Neural progenitor cell (in vitro differentiated cells): ENCODE data around the gene TTR. TPM values are rescaled to one million over a fixed set of nuclear protein-coding genes. Genes with fewer than 3 reads are reported as not detected.

ENCODE experiments used
- DNase-seq: peaks from one replicate; pipeline ENCODE4 v3.0.0-alpha.2; 2016; ENCODE audit warnings: low spot score
- H2AFZ ChIP-seq: fragments of 200-600 bp; sonication (generic); replicated peaks from 2 replicates; pipeline ENCODE4 v1.6.1; 2016; ENCODE audit warnings: antibody characterized with exemption
- H3F3A ChIP-seq: fragments of 200-600 bp; sonication (generic); 2 replicates; pipeline ENCODE4 v1.6.1; 2016; ENCODE audit warnings: antibody characterized with exemption, low read depth
- H3K27ac ChIP-seq: fragments of 200-600 bp; sonication (generic); 2 replicates; pipeline ENCODE4 v1.5.1; 2016; ENCODE audit warnings: mild to moderate bottlenecking
- H3K27me3 ChIP-seq: fragments of 200-600 bp; sonication (generic); 2 replicates; pipeline ENCODE4 v1.6.1; 2016; ENCODE audit warnings: mild to moderate bottlenecking, moderate library complexity
- H3K36me3 ChIP-seq: fragments of 200-600 bp; sonication (generic); 2 replicates; pipeline ENCODE4 v1.5.1; 2016
- H3K4me1 ChIP-seq: fragments of 200-600 bp; sonication (generic); 2 replicates; pipeline ENCODE4 v1.6.1; 2016; ENCODE audit warnings: mixed run types
- H3K4me2 ChIP-seq: fragments of 200-600 bp; sonication (generic); 2 replicates; pipeline ENCODE4 v1.6.1; 2016
- H3K4me3 ChIP-seq: fragments of 200-600 bp; sonication (generic); 2 replicates; pipeline ENCODE4 v1.5.1; 2016
- H3K79me2 ChIP-seq: fragments of 200-600 bp; sonication (generic); 2 replicates; pipeline ENCODE4 v1.6.1; 2016; ENCODE audit warnings: low read depth
- H3K9ac ChIP-seq: fragments of 200-600 bp; sonication (generic); 2 replicates; pipeline ENCODE4 v1.6.1; 2016
- H3K9me3 ChIP-seq: fragments of 200-600 bp; sonication (generic); 2 replicates; pipeline ENCODE4 v1.5.1; 2016; ENCODE audit warnings: low read depth
- H4K20me1 ChIP-seq: fragments of 200-600 bp; sonication (generic); 2 replicates; pipeline ENCODE4 v1.6.1; 2016; ENCODE audit warnings: low read depth
- H3K27ac Mint-ChIP-seq: 3 replicates; pipeline ENCODE4 v1.8.0; 2021; ENCODE audit warnings: mixed read lengths
- H3K27me3 Mint-ChIP-seq: 2 replicates; pipeline ENCODE4 v1.8.0; 2022; ENCODE audit warnings: low read depth, mild to moderate bottlenecking, inconsistent platforms, moderate library complexity, mixed read lengths; ENCODE audit not compliant: insufficient read depth
- H3K36me3 Mint-ChIP-seq: 3 replicates; pipeline ENCODE4 v1.8.0; 2021; ENCODE audit warnings: mixed read lengths
- H3K4me1 Mint-ChIP-seq: 3 replicates; pipeline ENCODE4 v1.8.0; 2021; ENCODE audit warnings: mixed read lengths
- H3K4me3 Mint-ChIP-seq: 3 replicates; pipeline ENCODE4 v1.8.0; 2021; ENCODE audit warnings: mild to moderate bottlenecking, moderate library complexity, mixed read lengths
- H3K9me3 Mint-ChIP-seq: 3 replicates; pipeline ENCODE4 v1.8.0; 2020; ENCODE audit warnings: mixed read lengths
- CTCF ChIP-seq: fragments of 200-600 bp; sonication (generic); IDR thresholded peaks from 2 replicates; pipeline ENCODE4 v1.5.1; 2017; ENCODE audit warnings: antibody characterized with exemption, mild to moderate bottlenecking
- EZH2 ChIP-seq: fragments of 200-600 bp; sonication (generic); IDR thresholded peaks from 2 replicates; pipeline ENCODE4 v1.6.1; 2017; ENCODE audit warnings: antibody characterized with exemption, mild to moderate bottlenecking, moderate library complexity
- EZH2phosphoT487 ChIP-seq: fragments of 200-600 bp; sonication (generic); IDR thresholded peaks from 2 replicates; pipeline ENCODE4 v1.6.1; 2017; ENCODE audit warnings: antibody characterized with exemption
- total RNA-seq: library from RNA; depleted of rRNA; stranded (reverse); fragments of >200 nt; gene quantifications from 2 replicates; pipeline ENCODE4 v1.2.3, GENCODE V29; 2015; ENCODE audit warnings: low replicate concordance

Gene TTR
- total RNA-seq, 1 donor from 2014 or later: 1.8 TPM

- H3K9me3 ChIP-seq: no peaks in the 10 kb centered on the region
- Mint-ChIP-seq H3K27ac (no peak overlapping the region), H3K9me3 (no peaks in the 10 kb centered on the region), H3K27me3 (peaks cover 5% of the 10 kb centered on the region), H3K4me1 (no peaks in the 10 kb centered on the region), H3K36me3 (peaks cover 2% of the 10 kb centered on the region), H3K4me3 (no peak overlapping the region)
- no peaks in the 10 kb centered on the region for H3K36me3 ChIP-seq
- H2AFZ ChIP-seq: no peak overlapping the region
- DNase-seq: no peak
- TF ChIP-seq EZH2phosphoT487 (no peak), EZH2 (no peak), CTCF (no peak)
- no peak overlapping the region for H3K4me3 ChIP-seq
- no peaks in the 10 kb centered on the region for H3F3A ChIP-seq
- H3K9ac ChIP-seq: no peak overlapping the region
- H3K27ac ChIP-seq: no peak overlapping the region
- H3K4me2 ChIP-seq: no peak overlapping the region
- no peaks in the 10 kb centered on the region for H4K20me1 ChIP-seq
- no peaks in the 10 kb centered on the region for H3K79me2 ChIP-seq
- H3K27me3 ChIP-seq: no peaks in the 10 kb centered on the region
- H3K4me1 ChIP-seq: peaks cover under 1% of the 10 kb centered on the region
Observed at GRCh38 chr18:31616586-31616985, 24.9 kb downstream of the TTR start.

- no peaks in the 10 kb centered on the region for H3K4me1 Mint-ChIP-seq
- Histone ChIP-seq H3K4me3 (no peak overlapping the region), H3K27ac (no peak overlapping the region), H3K79me2 (no peaks in the 10 kb centered on the region), H3K4me2 (no peak overlapping the region), H3K9me3 (no peaks in the 10 kb centered on the region), H3K27me3 (no peaks in the 10 kb centered on the region), H3K9ac (no peak overlapping the region), H3K36me3 (no peaks in the 10 kb centered on the region), H3K4me1 (no peaks in the 10 kb centered on the region), H2AFZ (no peak overlapping the region), H3F3A (no peaks in the 10 kb centered on the region), H4K20me1 (no peaks in the 10 kb centered on the region)
- peaks cover 2% of the 10 kb centered on the region for H3K27me3 Mint-ChIP-seq
- H3K9me3 Mint-ChIP-seq: no peaks in the 10 kb centered on the region
- TF ChIP-seq EZH2: no peak
- TF ChIP-seq EZH2phosphoT487: no peak
- no peak for TF ChIP-seq CTCF
- no peak overlapping the region for H3K27ac Mint-ChIP-seq
- peaks cover 2% of the 10 kb centered on the region for H3K36me3 Mint-ChIP-seq
- H3K4me3 Mint-ChIP-seq: no peak overlapping the region
- DNase-seq: no peak
Observed at GRCh38 chr18:31617031-31617717, 25.5 kb downstream of the TTR start.

- no peaks in the 10 kb centered on the region for H3F3A ChIP-seq
- H3K27ac ChIP-seq: no peak overlapping the region
- H3K4me1 ChIP-seq: no peaks in the 10 kb centered on the region
- H3K9me3 Mint-ChIP-seq: no peaks in the 10 kb centered on the region
- H3K27me3 Mint-ChIP-seq: peaks cover 2% of the 10 kb centered on the region
- no peak overlapping the region for H3K4me2 ChIP-seq
- no peaks in the 10 kb centered on the region for H3K79me2 ChIP-seq
- H4K20me1 ChIP-seq: no peaks in the 10 kb centered on the region
- no peak overlapping the region for H2AFZ ChIP-seq
- H3K9ac ChIP-seq: no peak overlapping the region
- no peaks in the 10 kb centered on the region for H3K9me3 ChIP-seq
- H3K4me3 Mint-ChIP-seq: no peak overlapping the region
- no peak overlapping the region for H3K27ac Mint-ChIP-seq
- H3K36me3 Mint-ChIP-seq: peaks cover 2% of the 10 kb centered on the region
- no peaks in the 10 kb centered on the region for H3K4me1 Mint-ChIP-seq
- no peaks in the 10 kb centered on the region for H3K36me3 ChIP-seq
- no peak for DNase-seq
- no peak overlapping the region for H3K4me3 ChIP-seq
- TF ChIP-seq EZH2 (no peak), CTCF (no peak), EZH2phosphoT487 (no peak)
- H3K27me3 ChIP-seq: no peaks in the 10 kb centered on the region
Observed at GRCh38 chr18:31618801-31619200, 27.1 kb downstream of the TTR start.
